HFF-Myc (cell line): ENCODE data around the gene TUSC1.

Experiments
- DNase-seq: peaks from one replicate; pipeline ENCODE4 v3.0.0-alpha.2; 2011; ENCODE audit warnings: low read depth; ENCODE audit errors: extremely low read depth
- H3K4me3 ChIP-seq: replicated peaks from 2 replicates; pipeline ENCODE4 v1.5.1; 2011; ENCODE audit warnings: low read depth, mild to moderate bottlenecking, control low read depth, low read length
- TF ChIP-seq, protein P1 (sequence below): IDR thresholded peaks from 2 replicates; pipeline ENCODE4 v1.5.1; 2012; ENCODE audit warnings: mild to moderate bottlenecking, low read depth, low read length, control low read depth; ENCODE audit errors: missing control alignments

TUSC1 gene

DNA sequence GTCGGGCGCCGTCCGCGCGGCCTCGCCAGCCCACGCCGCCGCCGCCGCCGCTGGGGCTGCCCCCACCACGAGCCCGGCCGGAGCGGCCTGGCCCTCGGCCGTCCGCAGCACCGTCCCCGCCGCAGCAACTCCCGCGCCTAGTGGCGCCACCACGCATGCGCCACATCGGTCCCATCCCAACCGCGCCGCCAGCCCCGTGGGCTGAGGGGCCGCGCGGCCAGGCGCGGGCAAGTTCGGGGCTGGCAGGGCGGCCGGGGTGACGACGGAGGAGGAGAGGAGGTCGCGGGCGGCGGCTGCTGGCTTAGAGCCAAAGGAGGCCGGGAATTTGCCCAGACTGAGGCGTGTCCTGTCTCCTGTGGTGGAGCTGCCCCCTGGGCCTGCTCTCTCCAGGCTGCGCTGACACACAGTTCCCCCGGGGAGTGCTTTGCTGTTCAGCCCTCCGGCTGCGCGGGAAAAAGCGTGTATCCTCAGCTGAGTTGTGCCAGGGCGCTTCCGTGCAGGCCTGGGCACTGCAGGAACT, at the start of gene TUSC1:
Gene TUSC1, minus strand, starts transcription at position 298 of the 520 bp plus-strand sequence. Its CDS starts 132 bp downstream, at position 166.
- TF ChIP-seq, protein P1, sequence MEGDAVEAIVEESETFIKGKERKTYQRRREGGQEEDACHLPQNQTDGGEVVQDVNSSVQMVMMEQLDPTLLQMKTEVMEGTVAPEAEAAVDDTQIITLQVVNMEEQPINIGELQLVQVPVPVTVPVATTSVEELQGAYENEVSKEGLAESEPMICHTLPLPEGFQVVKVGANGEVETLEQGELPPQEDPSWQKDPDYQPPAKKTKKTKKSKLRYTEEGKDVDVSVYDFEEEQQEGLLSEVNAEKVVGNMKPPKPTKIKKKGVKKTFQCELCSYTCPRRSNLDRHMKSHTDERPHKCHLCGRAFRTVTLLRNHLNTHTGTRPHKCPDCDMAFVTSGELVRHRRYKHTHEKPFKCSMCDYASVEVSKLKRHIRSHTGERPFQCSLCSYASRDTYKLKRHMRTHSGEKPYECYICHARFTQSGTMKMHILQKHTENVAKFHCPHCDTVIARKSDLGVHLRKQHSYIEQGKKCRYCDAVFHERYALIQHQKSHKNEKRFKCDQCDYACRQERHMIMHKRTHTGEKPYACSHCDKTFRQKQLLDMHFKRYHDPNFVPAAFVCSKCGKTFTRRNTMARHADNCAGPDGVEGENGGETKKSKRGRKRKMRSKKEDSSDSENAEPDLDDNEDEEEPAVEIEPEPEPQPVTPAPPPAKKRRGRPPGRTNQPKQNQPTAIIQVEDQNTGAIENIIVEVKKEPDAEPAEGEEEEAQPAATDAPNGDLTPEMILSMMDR = no peak
- peak; percentile 20 for DNase-seq
- peak within 1 kb of the TSS; percentile 41 for H3K4me3 ChIP-seq

DNA sequence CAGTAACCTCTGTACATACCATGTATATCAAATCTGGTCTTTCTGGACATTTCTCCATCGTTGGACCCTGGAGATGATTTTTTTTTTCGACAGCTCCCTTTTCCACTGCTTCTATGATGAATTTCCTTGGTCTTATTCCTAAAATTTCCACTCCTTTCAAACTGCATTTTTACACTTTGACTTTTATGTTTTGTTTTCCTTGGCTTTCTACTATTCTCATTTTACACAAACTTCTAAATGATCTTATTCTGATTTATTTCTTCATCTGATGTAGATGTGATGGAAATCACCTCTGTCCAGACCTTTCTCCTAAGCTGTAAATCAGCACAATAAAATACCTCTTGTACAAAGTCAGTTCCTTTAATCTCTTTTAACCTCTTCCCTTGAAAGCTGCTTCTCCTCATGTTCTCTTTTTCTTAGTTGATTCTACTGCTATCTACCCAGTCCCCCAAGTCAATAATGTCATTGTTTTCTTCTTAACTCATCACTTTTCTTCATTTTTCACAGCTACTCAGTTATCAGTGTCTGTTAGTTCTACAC, 48.7 kb upstream of the TUSC1 start:
- no peak for DNase-seq
- TF ChIP-seq, protein P1 = no peak
- no peak overlapping the region for H3K4me3 ChIP-seq

DNA sequence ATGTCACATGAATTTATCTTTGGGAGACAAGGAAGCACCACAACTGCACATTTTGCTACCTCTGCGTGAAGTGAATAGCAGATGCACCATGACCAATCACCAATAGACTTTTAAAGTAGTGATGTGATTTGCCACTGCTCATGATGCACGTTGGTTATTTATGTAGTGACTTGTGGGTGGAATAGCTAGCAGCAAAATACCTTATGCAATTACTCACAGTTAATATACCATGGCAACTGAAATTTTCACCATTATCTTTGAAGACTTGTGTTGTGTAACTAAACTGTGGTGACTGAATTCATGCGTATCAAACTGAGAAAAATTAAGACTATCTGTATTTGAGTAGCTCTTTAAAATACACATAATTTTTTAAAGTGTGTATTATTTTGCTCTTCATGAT, 46.2 kb upstream of the TUSC1 start:
- H3K4me3 ChIP-seq = no peak overlapping the region
- no peak for DNase-seq
- TF ChIP-seq, protein P1 = no peak

DNA sequence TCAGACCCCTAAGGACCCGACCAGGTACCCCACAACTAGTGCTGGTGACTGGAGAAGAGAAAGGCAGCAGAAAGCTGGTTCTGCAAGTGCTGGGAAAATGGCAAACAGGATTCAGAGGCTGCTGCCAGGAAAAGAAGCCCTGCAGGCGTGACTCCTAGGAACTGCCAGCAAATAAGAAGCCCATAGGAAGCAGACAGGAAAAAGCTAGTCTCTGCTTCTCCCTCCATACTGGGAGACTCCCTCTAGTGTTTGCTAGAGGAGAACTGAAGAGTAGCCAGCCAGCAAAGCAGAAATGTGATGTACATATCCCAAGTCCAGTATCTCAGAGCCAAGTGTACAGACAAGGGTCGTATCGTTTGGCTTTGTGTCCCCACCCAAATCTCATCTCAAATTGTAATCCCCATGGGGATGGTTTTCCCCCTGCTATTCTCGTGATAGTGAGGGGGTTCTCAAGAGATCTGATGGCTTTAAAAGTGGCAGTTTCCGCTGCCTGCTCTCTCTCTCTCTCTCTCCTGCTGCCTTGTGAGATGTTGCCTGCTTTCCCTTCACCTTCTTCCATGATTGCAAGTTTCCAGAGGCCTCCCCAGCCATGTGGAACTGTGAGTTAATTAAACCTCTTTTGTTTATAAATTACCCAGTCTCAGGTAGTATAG, 38.1 kb upstream of the TUSC1 start:
- TF ChIP-seq, protein P1 = peak; percentile 27
- peak; percentile 2 for DNase-seq
- no peak overlapping the region for H3K4me3 ChIP-seq

DNA sequence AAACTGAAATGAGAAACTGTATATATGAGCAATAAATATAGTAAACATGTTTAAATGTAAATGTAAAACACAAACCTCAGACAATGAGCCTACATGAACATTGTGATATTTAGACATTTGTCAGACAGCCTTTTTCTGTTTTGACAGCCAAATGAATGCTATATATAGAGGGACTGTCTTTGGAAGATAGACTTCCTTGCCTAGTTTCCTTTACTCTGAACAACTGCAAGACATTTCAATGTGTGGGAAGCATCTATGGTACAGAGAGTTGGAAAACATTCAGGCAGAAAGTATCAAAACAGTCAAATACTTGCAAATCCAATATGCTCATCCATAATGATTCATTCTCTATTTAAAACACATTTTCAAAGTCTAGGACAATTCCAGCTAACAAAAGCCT, 31.7 kb upstream of the TUSC1 start:
- TF ChIP-seq, protein P1 = no peak
- H3K4me3 ChIP-seq = no peak overlapping the region
- no peak for DNase-seq

DNA sequence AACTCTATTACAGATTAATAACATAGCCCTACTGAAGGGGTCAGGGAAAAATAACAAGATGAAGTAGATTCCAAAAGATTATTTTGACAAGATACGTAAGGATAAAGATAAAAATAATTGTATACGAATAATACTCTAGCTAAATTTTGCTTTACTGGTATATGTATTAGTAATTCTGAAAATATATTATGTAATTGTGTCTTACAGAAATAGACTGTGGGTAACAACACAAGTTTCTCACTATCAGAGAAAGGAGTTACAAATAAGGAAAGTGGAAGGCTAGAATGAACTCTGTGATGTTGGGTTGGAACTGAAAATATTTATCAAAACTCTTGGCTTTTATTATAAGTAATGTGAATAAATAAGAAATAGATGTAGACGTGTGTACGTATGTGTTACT, 26.6 kb upstream of the TUSC1 start:
- TF ChIP-seq, protein P1 = no peak
- H3K4me3 ChIP-seq = no peak overlapping the region
- no peak for DNase-seq
